Measurements from ENCODE around the gene PHLDA3. TPM values are rescaled to one million over a fixed set of nuclear protein-coding genes. Genes with fewer than 3 reads are reported as not detected.

PHLDA3 gene
- total and polyA plus RNA-seq, 2 of the 4 experiments (the other 2 are of a cell fraction), result 41.6 to 102 TPM

DNA sequence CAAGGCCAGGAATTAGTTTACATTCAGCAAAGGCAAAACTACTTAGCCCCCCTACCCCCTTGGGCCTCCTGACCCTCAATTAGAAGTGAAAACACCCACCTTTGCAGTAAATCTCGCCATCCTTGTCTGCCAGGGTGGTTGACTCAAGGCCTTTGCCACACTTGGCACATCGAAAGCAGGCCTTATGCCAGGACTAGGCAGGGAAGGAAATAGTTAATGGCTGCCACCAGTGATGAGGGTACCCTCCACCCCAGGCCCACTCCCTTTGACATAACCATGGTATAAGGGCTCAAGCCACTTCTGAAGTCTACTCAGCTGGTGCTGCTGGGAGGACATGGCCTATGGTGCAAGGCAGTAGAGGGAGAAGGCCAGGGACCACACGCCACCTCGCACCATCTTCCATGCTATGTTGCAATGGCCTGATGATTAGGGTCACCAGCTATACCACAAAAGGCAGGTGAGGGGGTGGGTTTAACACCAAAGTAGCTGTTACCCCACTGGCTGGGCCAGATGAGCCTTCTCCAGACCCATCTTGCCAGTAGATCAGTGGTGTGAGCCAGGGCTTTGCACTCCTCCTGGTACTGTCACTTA, 16.3 kb upstream of the PHLDA3 start:
- H4K8ac ChIP-seq (ENCODE audit: low read depth in 2 of 2, low read length in 2 of 2), result peak overlapping the region in 1 of 2 experiments; percentile 52; a peak in 1 of 4 replicates
- BruUV-seq (replicated peaks), result no TSS peak
- ATAC-seq (ENCODE audit: low read depth) (no peak), DNase-seq (no peak)
- H2BK5ac ChIP-seq (ENCODE audit: low read depth, low read length, poor library complexity, severe bottlenecking), result peak overlapping the region; percentile 58
- H3K36me3 ChIP-seq (ENCODE audit: control insufficient read depth, insufficient read depth, low read length), result peaks cover 65% of the 10 kb centered on the region
- ChIA-PET CTCF (interaction anchor here (1.6 kb wide), 1 partner anchor 28 kb away, joined by 13 read pairs; no protein-coding TSS in a partner anchor), POLR2A (ENCODE audit: unreplicated experiment) (interaction anchor here (1.9 kb wide), 1 partner anchor 18 kb away, joined by 8 read pairs; no protein-coding TSS in a partner anchor)
- dilution Hi-C loops (cut with HindIII; ENCODE audit: low sequenced_read_pairs, unreplicated experiment), result no loop called here
- intact Hi-C loops (cut with micrococcal nuclease), result no loop called here
- H3K4me3 ChIP-seq (ENCODE audit: insufficient read depth, low read depth, low read length), result no peak overlapping the region
- H3K14ac ChIP-seq (replicated peaks; ENCODE audit: low read depth, low read length), result peak overlapping the region; percentile 42; the same call in 1 of the 2 replicates
- TF ChIP-seq ELK1 (IDR thresholded peaks at IDR 0.05; ENCODE audit: borderline replicate concordance, low read depth, low read length), result no peak
- TF ChIP-seq, protein P1, sequence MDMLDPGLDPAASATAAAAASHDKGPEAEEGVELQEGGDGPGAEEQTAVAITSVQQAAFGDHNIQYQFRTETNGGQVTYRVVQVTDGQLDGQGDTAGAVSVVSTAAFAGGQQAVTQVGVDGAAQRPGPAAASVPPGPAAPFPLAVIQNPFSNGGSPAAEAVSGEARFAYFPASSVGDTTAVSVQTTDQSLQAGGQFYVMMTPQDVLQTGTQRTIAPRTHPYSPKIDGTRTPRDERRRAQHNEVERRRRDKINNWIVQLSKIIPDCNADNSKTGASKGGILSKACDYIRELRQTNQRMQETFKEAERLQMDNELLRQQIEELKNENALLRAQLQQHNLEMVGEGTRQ (IDR thresholded peaks at IDR 0.05; ENCODE audit: low read depth, low read length), result no peak
- TF ChIP-seq MAZ (IDR thresholded peaks at IDR 0.05; ENCODE audit: borderline replicate concordance, low read depth, low read length), result no peak
- no peak for TF ChIP-seq RAD21 (IDR thresholded peaks at IDR 0.05; ENCODE audit: low read length)
- peak; percentile 58 for TF ChIP-seq CEBPB (IDR thresholded peaks at IDR 0.05; ENCODE audit: low read depth, low read length)
- WGBS, 2 experiments (ENCODE audit: extremely low coverage in 2 of 2, insufficient read length in 1 of 2), result no CpG with 5 or more reads among the region's 4 CpGs
- no peak overlapping the region for H3K4me2 ChIP-seq (ENCODE audit: low read depth, low read length)
- no peaks in the 10 kb centered on the region for H3K27me3 ChIP-seq (ENCODE audit: control insufficient read depth, insufficient read depth, low read length)
- peak overlapping the region; percentile 7; the same call in 1 of the 2 replicates for H4K5ac ChIP-seq (ENCODE audit: low read depth, low read length)
- peak overlapping the region; percentile 2; the same call in 1 of the 2 replicates for H3K4ac ChIP-seq (ENCODE audit: low read depth, low read length)
- H3K27ac ChIP-seq (ENCODE audit: insufficient read depth, low read length), result peak overlapping the region; percentile 74; the same call in 1 of the 2 replicates
- H2BK20ac ChIP-seq (ENCODE audit: low read depth, low read length), result no peak overlapping the region
- H2AFZ ChIP-seq (replicated peaks; ENCODE audit: low read length, poor library complexity), result no peak overlapping the region
- H3K9me3 ChIP-seq (ENCODE audit: control insufficient read depth, insufficient read depth, low read length), result no peaks in the 10 kb centered on the region
- H2AK5ac ChIP-seq (ENCODE audit: low read depth, low read length), result peak overlapping the region; percentile 29; the same call in 1 of the 2 replicates
- H2AK9ac ChIP-seq (replicated peaks; ENCODE audit: low read depth, low read length, poor library complexity), result no peak overlapping the region
- H2BK15ac ChIP-seq (ENCODE audit: low read depth, low read length), result no peak overlapping the region
- peaks cover 19% of the 10 kb centered on the region for H3K9me1 ChIP-seq (ENCODE audit: insufficient read depth, low read length)
- H2BK120ac ChIP-seq (ENCODE audit: low read depth, low read length), result no peak overlapping the region
- in situ Hi-C loops (cut with MboI; ENCODE audit: low sequenced_read_pairs), result no loop called here
- H3K79me1 ChIP-seq (ENCODE audit: low read depth in 1 of 2, low read length in 2 of 2), result peaks cover 37 to 62% of the 10 kb centered on the region in 2 experiments
- peaks cover 54% of the 10 kb centered on the region for H4K20me1 ChIP-seq (ENCODE audit: insufficient read depth, low read length)
- no peak overlapping the region for H3K56ac ChIP-seq (ENCODE audit: extremely low read depth, insufficient read depth, low read length)
- peak overlapping the region; percentile 30; the same call in 1 of the 2 replicates for H3K18ac ChIP-seq (ENCODE audit: low read depth, low read length)
- H3K23ac ChIP-seq (ENCODE audit: low read depth, low read length), result peak overlapping the region; percentile 4; the same call in 1 of the 2 replicates
- peak overlapping the region; percentile 31; the same call in 1 of the 2 replicates for H4K91ac ChIP-seq (ENCODE audit: insufficient read depth, low read depth, low read length)
- H3K4me1 ChIP-seq (ENCODE audit: control insufficient read depth, insufficient read depth, low read length), result peaks cover 30% of the 10 kb centered on the region
- no peak overlapping the region for H3K9ac ChIP-seq (ENCODE audit: low read depth, low read length)
